Urinary bladder (tissue), 4 donors: ENCODE measurements around the gene DTD1. TPM values are rescaled to one million over a fixed set of nuclear protein-coding genes. Genes with fewer than 3 reads are reported as not detected.

Source experiments
- DNase-seq: peaks from one replicate; pipeline ENCODE4 v3.0.0-alpha.2; 2015; ENCODE audit errors: extremely low spot score
- H3K27ac ChIP-seq: one replicate; pipeline ENCODE4 v1.5.1; 2013; ENCODE audit warnings: low read depth, mild to moderate bottlenecking, moderate library complexity
- H3K36me3 ChIP-seq: one replicate; pipeline ENCODE4 v1.6.1; 2013; ENCODE audit warnings: mild to moderate bottlenecking, moderate library complexity; ENCODE audit not compliant: insufficient read depth
- H3K4me1 ChIP-seq: one replicate; pipeline ENCODE4 v1.6.1; 2013; ENCODE audit warnings: mild to moderate bottlenecking, moderate library complexity; ENCODE audit not compliant: insufficient read depth
- H3K4me3 ChIP-seq: one replicate; pipeline ENCODE4 v1.5.1; 2013; ENCODE audit warnings: low read depth, low read length
- WGBS: extraction: QIAGEN DNeasy Blood & Tissue Kit; methylation state at CpG from one replicate; pipeline ENCODE4 v1.1.7; 2013; 5-methylcytosine and 5-hydroxymethylcytosine counted together
- polyA plus RNA-seq: library from polyadenylated mRNA; stranded (reverse); fragments of 200-250 nt; gene quantifications from one replicate; pipeline ENCODE4 v1.2.3, GENCODE V29; 2013
- small RNA-seq: library from RNA; depleted of rRNA; stranded (forward); fragments of <200 nt; gene quantifications from one replicate; pipeline ENCODE3, GENCODE V24; 2014
- total RNA-seq: library from RNA; depleted of rRNA; stranded (reverse); fragments of >200 nt; gene quantifications from one replicate; pipeline ENCODE4 v1.2.3, GENCODE V29; 2014
- donor health status: healthy with polysubstance abuse.
- donor health status: healthy.

DTD1 gene
- total and polyA plus RNA-seq, 2 donors = 18.0 to 28.4 TPM

DNA sequence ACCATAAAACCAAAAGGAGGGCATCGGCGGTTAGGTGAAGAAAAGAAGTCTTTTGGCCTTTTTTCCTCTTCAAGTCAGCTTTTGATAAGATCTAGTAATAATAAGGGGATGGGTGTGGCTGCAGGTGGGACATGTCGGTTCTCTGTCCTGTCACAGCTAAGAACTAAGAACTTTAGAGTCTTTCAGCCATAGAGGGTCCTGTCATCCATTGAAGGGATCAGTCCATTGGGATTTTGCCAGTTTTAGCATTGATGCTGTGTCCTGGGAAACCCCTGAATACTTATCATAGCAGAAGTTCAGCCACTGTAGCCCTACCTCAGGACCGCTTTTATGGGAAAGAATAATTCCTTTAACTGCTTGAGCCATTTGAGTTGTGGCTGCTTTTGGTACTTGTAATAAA is 207.5 kb downstream of the DTD1 start:
- H3K27ac ChIP-seq = no peak overlapping the region
- no peak for DNase-seq
- H3K4me3 ChIP-seq = no peak overlapping the region
- H3K4me1 ChIP-seq = no peaks in the 10 kb centered on the region
- no peaks in the 10 kb centered on the region for H3K36me3 ChIP-seq
- 90% methylated on average over 4 of the region's 4 CpGs for WGBS

DNA sequence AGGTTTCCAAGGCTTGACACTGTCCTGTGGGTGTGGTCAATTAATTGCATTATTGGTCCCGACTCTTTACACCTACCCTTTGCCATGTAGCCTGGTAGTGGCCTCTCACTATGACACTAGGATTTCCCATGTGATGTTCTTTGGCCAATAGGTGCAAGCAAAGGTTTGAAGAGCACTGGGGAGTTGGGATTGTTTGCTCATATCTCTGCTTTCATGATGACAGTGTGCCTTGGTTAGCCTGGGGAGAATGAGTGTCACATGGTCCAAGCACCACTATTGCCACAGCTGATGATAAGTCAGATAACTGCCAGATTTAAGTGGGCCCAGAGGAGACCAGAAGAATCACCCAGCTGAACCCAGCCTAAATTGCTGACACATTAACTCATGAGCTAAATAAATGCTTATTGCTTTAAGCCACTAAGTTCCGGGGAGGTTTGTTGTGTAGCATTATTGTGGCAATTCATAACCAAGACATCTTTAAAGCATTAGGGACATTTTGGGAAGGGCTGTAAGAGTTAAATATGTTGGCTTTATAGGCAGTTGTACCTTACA is 208.5 kb downstream of the DTD1 start:
- WGBS = 94% methylated on average over 2 of the region's 2 CpGs
- Histone ChIP-seq H3K36me3 (no peaks in the 10 kb centered on the region), H3K4me1 (no peaks in the 10 kb centered on the region), H3K27ac (no peak overlapping the region), H3K4me3 (no peak overlapping the region)
- DNase-seq = no peak

DNA sequence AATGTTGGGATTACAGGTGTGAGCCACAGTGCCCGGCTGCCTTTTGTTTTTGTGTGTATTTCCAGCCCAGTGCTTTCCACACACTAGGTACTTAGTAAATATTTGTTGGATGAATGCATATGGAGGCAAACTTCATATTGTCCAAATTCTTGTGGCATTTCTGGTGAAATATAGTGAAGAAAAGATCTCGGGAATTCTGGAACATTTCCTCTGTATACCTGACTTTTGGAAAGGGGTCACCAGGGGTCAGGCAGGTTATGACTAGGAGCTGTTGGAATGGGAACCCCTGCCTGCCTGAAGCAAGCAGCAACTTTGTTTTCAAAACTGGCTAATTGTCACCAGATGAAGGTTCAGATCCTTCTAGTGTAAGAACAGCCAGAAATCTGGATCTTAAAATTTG is 213.7 kb downstream of the DTD1 start:
- no peak for DNase-seq
- Histone ChIP-seq H3K36me3 (no peaks in the 10 kb centered on the region), H3K4me1 (no peaks in the 10 kb centered on the region), H3K4me3 (no peak overlapping the region), H3K27ac (no peak overlapping the region)
- WGBS = 88% methylated on average over 2 of the region's 2 CpGs

DNA sequence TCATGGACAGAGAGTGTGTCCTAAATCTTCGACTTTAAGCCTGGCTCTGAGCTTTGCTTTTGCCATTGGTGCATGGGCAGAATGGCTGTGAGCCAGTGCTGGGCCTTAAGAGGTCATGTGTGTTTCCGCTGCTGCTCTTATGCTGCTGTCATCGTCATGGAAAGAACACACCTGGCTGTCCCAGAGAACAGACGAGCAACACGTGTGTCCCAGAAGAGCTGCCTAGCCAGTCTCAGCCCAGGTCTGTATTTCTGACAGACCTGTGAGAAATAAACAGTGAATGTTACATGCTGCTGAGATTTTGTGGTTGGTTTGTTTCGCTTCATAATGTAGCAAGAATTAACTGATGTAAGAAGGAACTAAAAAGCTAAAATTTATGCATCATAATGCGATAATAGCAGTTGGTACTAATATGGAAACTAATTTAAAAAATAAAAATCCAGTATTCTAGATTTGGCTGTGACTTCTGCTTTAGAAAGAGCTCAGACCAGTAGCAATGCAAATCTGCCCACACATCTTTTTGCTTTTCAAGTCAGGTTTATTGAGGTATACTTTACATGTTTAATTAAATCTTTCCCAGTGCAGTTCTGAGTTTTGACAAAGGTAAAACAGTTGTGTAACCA is 214.3 kb downstream of the DTD1 start:
- H3K36me3 ChIP-seq = no peaks in the 10 kb centered on the region
- no peak for DNase-seq
- no peaks in the 10 kb centered on the region for H3K4me1 ChIP-seq
- WGBS = 60% methylated on average over 7 of the region's 7 CpGs
- H3K4me3 ChIP-seq = no peak overlapping the region
- H3K27ac ChIP-seq = no peak overlapping the region

DNA sequence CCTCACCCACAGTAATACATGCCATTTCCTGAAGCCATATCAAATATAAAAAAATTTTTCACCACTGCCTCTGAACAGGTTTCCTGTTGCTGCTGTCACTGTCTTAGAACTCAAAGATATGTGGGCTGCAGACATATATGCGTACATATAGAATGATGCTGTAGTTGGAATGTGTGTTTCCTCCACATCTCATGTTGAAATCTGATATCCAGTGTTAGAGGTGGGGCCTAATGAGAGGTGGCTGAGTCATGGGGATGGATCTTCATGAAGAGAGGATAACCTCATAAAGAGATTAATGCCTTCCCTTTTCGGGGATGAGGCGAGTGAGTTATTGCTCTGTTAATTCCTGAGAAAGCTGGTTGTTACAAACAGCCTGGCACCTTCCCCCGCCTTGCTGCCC is 218.0 kb downstream of the DTD1 start:
- WGBS = 71% methylated on average over 4 of the region's 4 CpGs
- Histone ChIP-seq H3K4me3 (no peak overlapping the region), H3K36me3 (no peaks in the 10 kb centered on the region), H3K27ac (no peak overlapping the region), H3K4me1 (no peaks in the 10 kb centered on the region)
- no peak for DNase-seq

DNA sequence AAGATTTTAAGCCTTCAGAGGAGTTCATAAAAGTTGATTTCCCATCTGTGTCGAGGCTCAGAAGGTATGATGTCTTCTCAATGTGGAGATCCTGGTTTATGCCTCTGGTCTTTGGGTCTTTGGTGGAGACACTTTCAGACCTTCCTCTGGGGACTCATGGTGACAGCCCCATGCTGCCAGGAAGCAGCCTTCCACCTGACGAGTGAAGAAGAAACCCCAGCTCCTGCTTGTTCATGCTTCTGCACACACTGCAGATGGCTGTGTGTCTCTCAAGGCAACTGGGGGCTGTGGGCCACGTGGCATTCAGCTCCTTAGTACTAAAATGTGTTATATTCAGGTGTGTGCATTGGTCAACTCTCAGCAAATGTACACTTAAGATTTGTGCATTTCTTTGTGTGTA is 220.9 kb downstream of the DTD1 start:
- no peaks in the 10 kb centered on the region for H3K4me1 ChIP-seq
- no peak for DNase-seq
- WGBS = 60% methylated on average over 3 of the region's 3 CpGs
- H3K4me3 ChIP-seq = no peak overlapping the region
- H3K27ac ChIP-seq = no peak overlapping the region
- H3K36me3 ChIP-seq = no peaks in the 10 kb centered on the region

DNA sequence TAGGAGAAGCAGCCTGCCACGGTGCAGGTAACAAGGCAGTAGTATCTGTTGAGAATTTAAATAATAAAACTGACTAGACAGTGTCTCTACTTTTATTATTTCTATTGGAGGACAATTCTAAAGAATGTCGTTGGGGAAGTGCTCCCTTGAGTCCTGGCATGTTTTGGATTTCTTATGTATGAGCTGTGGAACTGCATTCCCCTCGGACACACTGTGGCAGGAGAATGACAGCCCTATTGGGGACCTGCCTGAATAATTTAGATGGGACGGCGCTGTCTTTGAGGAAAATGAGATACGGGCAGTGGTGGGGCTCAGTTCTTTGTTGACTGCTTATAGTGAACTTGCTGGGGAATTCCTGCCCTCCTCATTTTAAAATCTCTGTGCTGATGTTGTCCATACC is 223.3 kb downstream of the DTD1 start:
- WGBS = 92% methylated on average over 6 of the region's 6 CpGs
- DNase-seq = no peak
- H3K36me3 ChIP-seq = no peaks in the 10 kb centered on the region
- H3K4me3 ChIP-seq = no peak overlapping the region
- no peak overlapping the region for H3K27ac ChIP-seq
- H3K4me1 ChIP-seq = no peaks in the 10 kb centered on the region

DNA sequence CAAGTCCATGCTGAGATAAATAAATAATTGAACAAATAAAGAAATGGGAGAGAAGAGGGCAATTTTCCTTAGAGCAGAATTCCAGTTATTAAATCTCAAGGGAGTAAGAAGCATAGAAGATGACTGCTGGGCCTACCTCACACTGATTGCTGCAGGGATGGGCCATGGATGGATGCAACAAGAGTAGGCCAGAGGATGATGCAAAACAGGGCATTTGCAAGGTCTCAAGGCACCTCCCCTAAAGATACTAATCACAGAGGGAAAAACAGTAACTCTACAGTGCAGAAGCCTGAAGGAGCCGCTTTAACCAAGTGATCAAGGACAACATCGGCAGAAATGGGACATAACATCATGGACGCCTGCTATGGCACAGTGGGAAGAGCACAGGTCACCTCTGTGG is 224.1 kb downstream of the DTD1 start:
- 95% methylated on average over 3 of the region's 3 CpGs for WGBS
- H3K27ac ChIP-seq = no peak overlapping the region
- no peak for DNase-seq

DNA sequence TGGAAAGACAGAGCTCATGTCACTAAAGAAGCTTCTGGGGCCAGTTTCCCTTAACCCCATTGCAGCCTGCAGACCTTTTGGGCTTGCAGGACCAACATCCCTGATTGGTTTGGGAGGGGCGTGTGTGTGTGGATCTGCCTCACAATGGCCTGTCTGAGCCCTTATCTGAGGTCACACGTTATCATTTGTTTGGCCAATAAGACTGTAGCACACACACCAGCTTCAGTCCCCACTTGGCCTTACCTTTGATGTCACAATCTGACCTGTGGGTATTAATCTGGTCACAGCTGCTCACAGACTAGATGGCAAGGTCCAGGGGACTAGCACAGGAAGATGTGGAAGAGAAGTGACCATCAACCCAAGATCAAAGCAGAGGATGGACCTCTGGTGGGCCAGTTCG is 225.6 kb downstream of the DTD1 start, which contains the start of gene SCP2D1:
Gene SCP2D1, plus strand, starts transcription at position 301 of the 400 bp plus-strand sequence. Its CDS starts 33 bp downstream, at position 334.
- no peak within 1 kb of the TSS for H3K4me3 ChIP-seq
- 79% methylated on average over 3 of the region's 3 CpGs for WGBS
- H3K4me1 ChIP-seq = no peaks in the 10 kb centered on the region
- no peak for DNase-seq
- no peaks in the 10 kb centered on the region for H3K36me3 ChIP-seq
- H3K27ac ChIP-seq = no peak within 1 kb of the TSS

More for the DNA sequence above, 224.1 kb downstream of the DTD1 start:
- H3K4me3 ChIP-seq = no peak overlapping the region
- H3K36me3 ChIP-seq = no peaks in the 10 kb centered on the region
- no peaks in the 10 kb centered on the region for H3K4me1 ChIP-seq

DNA sequence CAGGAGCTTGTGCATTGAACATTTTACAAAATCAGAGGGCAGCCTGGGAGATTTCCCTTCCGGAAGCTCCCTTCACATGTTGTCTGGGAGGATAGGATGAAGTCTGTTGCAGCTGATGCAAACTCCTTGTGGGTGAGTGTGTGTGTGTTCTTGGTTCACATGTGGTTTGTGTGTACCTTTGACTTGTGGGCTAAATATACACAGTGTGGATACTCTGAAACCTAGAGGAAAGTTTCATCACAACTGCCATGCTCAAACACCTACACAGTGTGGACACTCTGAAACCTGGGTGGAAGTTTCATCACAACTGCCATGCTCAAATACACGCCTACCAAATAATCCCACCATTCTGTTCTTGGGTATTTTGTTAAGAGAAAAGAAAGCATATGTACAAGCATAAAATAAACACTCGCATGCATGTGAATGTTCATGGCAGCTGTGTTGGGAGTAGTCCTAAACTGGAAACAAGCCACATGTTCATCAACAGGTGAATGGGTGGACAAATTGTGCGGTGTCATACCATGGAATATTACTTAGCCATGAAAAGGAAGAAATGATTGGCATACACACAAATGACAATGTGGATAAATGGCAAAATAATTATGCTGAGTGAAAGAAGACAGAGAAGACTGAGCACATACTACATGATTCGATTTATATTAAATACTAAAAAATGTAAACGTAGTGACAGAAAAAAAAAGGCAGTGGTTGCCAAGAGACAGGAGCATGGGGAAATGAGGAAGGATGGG is 227.5 kb downstream of the DTD1 start:
- H3K36me3 ChIP-seq = no peaks in the 10 kb centered on the region
- no peak overlapping the region for H3K27ac ChIP-seq
- DNase-seq = no peak
- no peak overlapping the region for H3K4me3 ChIP-seq
- no peaks in the 10 kb centered on the region for H3K4me1 ChIP-seq
- WGBS = 94% methylated on average over 6 of the region's 6 CpGs

Small RNAs within 50 kb of the gene (small RNA-seq; reads per million reads assigned to genes)
- gene RN7SL638P (not detected), gene RNU6ATAC34P (not detected)

Other genes with a start within 250 kb of the DTD1 start
- gene DZANK1, start 121.0 kb upstream of the DTD1 start, total RNA-seq = 3.1 TPM
- gene DZANK1, start 121.0 kb upstream of the DTD1 start, polyA plus RNA-seq = 1.7 TPM
- 18.7 TPM for gene POLR3F, start 120.7 kb upstream of the DTD1 start, total RNA-seq
- 8.1 TPM for gene POLR3F, start 120.7 kb upstream of the DTD1 start, polyA plus RNA-seq
- gene RBBP9, start 90.8 kb upstream of the DTD1 start, total RNA-seq = 21.9 TPM
- 9.3 TPM for gene RBBP9, start 90.8 kb upstream of the DTD1 start, polyA plus RNA-seq
- gene SEC23B, start 80.1 kb upstream of the DTD1 start, total RNA-seq = 31.9 TPM
- 15.1 TPM for gene SEC23B, start 80.1 kb upstream of the DTD1 start, polyA plus RNA-seq
- gene SMIM26, start 20.6 kb upstream of the DTD1 start, total RNA-seq = 60.9 TPM
- 117 TPM for gene SMIM26, start 20.6 kb upstream of the DTD1 start, polyA plus RNA-seq
- gene SCP2D1, start 225.7 kb downstream of the DTD1 start, total RNA-seq = not detected
- not detected for gene SCP2D1, start 225.7 kb downstream of the DTD1 start, polyA plus RNA-seq